RKO (cell line): ENCODE results near the gene EIF4E3.
A peak's percentile ranks its signal among the peaks of the same experiment; 100 is the strongest.

Source experiments
- DNase-seq: peaks from one replicate; pipeline ENCODE4 v3.0.0-alpha.2; 2016; ENCODE audit warnings: low spot score

The EIF4E3 gene

DNA sequence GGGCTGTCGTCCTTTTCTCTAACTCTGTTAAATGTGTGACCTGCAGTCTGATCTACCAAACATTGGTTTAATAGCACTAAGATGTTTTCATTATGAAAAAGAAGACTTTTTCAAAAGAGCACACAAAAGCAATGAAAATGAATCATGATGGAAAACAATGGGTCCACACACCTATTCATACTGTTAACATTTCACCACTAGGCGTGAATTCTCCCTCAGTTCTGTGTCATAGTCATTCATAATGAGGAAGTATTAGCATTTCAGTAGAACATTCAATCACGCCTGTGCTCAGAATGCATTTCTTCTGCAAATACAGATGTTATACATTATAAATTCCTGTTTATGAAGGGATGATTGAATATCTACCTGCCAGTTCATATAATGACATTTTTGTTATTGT, 35.9 kb downstream of the EIF4E3 start:
- DNase-seq: no peak

DNA sequence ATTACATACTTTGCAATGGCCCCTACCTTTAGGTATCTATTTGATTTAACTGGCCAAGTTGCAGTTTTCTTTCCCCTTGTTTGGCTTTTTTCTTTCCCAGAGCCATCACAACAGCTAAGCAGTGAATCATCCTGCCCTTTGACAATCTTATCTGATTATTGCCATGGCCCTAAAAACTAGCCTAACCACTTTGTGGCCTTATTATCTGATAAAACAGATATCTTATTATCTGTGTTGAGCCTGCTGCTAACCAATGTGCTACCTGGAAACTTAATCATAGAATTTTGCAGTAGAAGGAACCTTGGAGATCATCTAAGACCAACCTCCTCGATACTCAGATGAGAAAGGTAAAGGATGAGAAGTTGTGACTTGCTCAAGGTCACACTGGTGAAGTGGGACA, 37.1 kb downstream of the EIF4E3 start:
- DNase-seq: no peak

DNA sequence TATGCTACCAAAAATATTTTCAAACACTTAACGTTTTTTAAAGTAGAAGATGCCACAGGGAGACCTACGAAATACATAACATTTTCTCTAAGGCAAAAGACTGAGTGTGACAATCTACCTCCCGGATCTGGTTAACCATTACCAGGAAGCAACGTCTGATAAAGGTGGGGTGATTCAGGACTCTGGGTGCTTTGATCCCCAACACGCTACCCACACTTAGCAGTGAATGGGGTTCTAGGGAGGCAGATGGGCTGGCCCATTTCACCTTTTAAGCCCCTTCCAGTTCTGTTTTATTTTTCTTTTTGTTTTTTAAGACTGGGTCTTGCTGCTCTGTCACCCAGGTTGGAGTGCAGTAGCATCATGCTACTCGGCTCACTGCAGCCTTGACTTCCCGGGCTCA, 39.5 kb downstream of the EIF4E3 start:
- no peak for DNase-seq

DNA sequence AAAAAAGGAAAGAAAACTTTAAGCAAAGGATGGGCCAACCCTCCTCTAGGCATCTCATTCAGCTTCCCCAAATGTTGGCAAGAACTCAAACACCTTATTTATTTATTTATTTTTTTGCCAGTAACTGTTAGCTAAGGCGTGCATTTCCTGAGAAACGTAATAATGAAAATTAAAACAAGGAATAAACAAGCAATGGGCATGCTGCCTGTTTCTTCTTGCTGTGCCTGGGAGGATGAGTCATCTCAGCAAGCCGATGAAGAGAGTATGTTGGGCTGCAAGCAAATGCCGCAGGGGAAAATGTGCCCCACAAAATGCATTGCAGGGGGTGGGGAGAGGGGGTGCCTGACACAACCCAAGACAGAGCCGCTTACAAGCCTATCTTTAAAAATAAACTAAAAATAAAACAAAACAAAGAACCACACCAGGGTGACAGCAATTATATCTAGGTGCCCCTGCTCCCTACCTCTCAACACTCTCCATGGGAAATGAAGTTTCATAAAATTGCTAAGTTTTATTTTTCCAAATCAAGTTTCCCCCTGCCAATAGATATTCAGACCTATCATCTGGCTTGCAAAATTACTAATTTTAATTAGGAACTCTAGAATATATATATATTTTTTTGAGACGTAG, 40.3 kb downstream of the EIF4E3 start:
- DNase-seq: no peak

DNA sequence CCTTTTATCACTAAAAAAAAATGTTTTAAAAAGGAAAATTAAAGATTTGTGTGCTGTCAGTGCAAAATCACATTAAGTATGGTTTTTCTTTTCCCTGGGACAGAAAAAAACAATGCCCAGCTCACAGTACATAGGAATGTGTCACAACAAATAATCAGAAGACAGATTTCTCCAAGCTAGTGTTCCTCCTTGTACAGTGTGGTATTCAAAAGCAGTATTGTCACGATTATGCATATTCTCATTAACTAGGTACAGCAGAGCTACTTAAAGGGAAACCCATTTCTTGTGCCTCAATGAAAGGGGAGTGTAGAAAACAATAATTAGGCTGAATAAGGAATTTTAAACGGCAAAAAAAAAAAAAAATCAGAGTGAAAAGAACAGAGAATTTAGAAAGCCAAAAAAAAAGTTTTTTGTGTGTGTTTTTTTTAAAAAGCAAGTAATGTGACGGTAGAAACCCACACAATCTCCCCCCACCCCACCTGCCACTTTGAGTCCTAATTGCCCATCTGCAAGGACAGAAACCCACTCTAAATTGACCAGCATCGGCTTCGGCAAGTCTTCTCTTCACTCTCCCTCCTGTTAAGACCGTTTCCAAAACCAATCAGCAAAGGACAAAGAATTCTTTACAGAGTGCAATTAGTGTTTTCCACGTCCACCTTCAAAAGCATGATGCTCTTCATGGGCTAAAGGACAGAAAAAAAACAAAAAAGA, 41.0 kb downstream of the EIF4E3 start:
- DNase-seq: no peak

DNA sequence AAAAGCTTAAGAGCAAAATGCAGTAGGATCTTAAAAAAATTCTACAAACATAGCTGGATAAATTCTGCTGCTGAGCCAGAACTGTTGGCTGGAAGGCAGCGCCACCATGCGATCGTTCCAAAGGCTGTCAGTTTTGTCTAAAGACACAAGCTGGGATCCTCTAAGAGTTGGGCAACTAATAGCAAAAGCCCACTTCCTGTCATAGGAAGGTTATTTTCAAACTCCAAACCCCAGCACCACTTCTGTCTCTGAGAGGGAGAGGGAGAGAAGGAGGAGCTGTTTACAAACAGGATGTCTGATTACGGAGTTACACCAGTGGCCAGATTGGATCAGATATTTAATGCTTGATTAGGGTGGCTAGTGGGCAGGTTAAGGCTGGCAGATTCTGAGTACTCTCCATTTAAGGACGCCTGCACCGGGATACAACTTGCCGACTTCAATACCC, 44.0 kb downstream of the EIF4E3 start:
- no peak for DNase-seq

DNA sequence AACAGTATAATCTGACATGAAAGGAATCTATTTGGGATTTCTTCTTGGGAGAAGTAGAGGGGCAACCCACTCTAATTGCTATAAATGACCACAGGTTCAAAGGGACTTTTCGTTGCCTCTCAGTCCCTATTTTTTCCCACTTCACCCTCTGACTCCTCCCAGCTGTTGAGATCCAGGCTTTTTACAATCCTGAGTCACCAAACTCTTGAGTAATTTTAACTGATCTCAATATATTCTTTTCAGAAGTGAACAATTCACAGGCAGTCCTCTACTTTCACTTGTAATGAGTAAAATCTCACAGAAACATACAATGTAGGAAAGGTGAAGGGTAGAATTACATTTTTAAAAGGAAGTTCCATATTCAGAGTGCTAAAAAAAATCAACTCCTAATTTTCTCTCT, 44.6 kb downstream of the EIF4E3 start:
- no peak for DNase-seq

DNA sequence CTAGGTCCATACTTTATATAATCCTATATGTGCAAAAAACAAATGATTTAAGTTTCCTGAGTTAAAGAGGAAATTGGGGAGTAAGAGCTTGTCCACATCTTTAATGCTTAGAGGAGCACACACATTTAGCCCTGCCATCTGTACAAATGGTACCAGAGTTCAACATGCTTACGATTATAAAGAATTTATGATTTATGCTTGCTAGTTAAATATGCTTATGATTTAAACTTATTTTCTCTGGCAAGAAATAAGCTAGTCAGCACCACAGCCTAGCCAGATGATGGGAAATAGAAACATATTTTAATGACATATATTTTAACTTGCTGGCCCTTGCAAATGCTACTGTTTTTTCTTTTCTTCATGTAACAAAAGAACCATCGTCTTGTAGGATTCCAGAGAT, 48.3 kb downstream of the EIF4E3 start:
- DNase-seq: no peak

DNA sequence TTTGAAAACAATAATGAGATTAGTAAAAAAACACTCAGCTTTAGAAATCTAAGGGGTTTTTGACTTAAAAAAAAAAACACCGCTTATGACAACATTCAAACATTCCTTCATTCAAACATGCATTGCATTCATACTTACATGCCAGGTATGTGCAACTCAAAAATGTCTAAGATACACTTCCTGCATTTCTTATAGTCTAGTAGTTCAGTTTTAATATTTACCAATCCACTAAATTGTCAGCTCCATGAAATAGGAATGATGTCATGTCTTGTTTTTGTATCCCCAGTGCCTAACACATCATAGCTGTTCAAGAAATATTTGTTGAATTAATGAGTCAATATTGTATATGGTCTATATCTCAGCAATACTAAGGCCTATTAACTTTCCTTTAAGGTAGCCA, 51.7 kb downstream of the EIF4E3 start:
- no peak for DNase-seq

DNA sequence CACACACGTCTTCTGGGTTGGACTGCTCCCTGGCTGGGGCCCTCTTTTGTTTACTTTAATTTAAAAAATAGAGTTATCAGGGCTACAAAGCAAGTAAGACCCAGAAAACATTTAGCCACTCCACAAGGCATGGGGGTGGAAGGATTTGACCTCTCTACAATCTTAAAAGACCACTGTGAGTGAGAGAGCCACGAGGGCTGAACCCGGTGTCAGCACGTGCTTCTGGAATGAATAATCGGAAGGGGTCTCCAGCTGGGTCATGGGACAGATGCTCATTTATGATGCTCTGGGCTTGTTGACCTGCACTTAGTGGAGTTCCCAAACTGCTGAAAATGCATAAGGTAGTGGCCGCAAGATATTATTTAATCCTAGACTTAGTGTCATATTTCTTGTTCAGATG, 52.4 kb downstream of the EIF4E3 start:
- DNase-seq: no peak

DNA sequence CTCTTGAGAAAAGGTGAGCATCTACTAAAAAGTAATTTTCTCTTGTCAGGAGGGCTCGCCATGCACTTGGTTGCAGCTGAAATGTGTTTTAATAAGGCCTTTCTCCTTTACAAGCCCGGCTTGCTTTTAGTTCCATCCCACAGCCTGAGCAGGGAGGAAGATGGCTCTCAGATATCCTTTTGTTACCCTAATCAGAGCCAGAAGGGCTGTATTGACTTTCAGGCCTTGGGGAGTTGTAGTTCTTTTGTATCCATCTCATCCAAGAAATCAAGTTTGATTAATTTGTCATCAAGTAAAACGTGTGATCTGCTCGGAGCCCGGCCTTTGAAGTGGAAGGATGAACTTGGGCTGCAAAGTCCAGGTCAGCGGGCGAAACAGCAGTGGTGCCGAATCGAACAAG, 52.9 kb downstream of the EIF4E3 start:
- no peak for DNase-seq

DNA sequence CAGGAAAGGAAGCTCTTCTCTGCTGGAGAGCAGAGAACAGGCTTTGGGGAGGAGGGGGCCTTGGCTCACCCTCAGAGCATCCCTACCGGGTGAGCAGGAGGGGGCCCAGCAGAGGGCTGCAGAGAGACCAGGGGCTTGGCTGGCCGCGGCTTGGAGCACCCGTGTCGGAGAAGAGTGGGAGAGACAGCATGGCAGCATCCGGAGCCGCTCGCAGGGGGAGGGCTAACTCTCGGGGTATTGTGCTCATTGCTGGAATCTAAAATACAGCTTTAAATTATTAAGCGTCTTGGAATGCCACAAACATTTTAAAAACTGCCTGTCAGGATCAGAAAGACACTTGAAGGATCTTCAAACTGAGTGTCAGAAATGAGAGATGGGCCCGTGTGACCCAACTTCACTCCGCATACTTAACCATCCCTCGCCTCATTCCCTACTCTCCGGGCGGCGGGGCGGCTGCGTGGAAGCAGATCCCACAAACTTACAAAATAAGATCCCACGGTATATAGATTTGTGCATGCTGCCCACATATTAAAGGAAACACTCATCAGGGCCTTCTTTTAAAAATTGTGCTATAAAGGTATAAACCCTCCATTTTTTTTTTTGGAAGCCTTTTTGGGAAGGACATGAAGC, 53.9 kb downstream of the EIF4E3 start:
- DNase-seq: no peak

DNA sequence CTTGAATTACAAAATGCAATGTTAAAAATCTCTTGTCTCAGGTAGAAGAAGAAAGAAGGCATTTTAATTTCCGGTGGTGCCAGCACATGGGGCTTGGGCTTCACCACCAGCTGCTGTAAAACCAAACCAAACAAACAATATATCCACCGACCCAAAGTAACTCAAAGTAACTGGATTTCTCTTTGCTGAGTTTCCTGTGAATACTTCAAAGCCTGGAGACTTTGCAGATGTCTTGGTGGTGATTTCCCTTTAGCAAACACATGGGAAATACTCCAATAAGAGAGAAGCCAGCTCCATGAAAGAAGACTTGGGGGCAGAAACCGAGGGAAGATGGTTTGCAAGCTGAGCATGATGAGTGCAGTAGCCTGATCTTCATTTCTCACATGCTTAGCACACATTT, 62.6 kb downstream of the EIF4E3 start:
- DNase-seq: no peak

DNA sequence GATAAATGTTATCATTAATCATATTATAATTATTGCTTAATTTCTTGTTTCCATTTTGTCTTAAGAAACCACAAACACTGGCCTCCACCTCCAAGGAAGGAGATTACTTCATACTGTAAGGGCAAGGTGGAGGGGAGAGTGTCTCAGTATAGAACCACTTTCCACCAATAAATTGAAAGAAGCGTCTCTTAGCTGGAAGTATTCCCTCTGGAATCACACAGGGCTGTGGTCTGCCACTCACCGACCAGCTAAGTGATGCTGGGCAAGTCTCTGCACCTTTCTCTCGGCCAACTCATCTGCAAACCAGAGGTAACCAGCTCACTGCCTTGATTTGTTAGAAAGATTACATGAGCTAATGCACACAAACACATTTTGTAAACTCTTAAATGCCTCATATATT, 63.1 kb downstream of the EIF4E3 start:
- no peak for DNase-seq

DNA sequence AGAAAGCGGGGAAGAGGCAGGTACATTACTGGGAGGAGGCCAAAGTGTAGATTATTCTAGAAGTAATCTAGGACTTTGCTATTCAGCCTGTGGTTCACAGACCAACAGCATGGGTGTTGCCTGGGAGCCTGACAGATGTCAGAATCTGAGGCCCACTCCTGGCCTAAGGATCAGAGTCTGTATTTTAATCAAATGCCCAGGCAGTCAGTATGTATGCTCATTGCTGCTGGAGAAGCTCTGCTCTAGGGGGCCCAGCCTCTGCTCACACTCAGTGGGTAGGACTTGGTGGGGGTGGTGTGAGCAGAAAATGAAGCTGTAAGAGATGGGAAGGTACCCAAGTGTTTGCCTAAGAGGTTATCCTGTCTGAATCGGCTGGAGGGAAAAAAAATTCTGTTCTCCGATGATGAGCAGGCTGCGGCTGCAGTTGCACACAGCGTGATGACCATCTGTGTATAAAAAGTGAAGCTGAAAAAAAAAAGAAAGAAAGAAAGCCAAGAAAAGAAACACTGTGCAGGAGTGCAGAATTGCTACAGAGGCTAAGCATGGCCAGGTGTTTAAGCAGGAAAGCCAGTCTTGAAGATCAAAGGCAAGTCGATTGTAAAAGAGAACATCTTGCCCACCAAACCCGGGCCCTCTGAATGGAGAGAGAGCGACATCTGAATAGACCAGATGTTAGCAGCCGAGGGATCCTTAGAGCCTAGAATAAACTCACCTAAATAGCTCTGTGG, 65.2 kb downstream of the EIF4E3 start:
- DNase-seq: no peak

DNA sequence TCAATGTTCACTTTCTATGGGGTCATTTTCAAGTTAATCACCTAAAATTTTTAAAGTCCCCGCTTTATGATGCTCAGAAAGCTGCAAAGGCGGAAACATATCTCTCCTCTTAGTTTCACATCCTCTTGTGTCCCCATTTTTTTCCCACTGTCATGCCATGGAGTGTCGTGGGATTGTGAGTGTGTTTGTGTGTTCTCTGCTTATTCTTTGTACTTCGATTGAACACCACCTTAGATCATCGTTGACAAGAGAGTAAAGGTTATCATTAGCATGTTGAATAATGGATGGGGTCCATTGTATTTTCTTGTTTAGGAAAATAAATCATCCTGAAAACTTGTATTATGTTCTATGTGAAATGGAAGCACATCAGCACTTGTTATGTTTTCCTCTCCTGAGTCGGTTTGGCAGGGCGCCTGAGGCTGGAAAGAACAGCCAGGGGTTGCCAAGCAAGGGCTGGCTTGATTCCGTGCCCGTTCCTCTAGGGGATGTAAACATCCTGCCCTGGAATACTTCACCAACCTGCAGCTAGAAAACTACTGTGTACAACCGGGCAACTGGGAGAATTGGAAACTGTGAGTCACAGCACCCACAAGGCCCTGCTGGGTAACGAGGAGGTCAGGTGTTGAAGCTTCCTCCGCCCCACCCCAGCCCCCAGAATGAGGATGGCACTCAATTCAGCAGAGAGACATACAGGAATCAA, 67.2 kb downstream of the EIF4E3 start:
- DNase-seq: peak; percentile 9

DNA sequence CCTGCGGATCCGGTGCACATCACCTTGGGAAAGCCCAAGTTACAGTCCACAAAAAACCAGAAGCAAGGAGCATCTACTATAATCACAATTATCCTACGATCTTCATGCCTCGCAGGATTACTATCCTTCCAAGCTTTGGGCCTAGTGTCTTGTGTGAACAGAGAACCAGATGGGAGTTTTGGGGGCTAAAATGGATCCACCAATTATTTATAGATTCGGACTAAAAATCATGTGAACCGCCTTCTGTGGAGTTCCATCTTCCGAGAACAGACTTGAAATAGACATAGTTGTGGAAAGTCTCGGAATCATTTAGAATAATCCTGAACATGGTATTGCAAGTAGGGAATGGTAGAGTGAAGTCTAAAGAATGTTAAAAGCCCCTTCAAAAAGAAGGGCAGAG, 70.1 kb downstream of the EIF4E3 start:
- no peak for DNase-seq

DNA sequence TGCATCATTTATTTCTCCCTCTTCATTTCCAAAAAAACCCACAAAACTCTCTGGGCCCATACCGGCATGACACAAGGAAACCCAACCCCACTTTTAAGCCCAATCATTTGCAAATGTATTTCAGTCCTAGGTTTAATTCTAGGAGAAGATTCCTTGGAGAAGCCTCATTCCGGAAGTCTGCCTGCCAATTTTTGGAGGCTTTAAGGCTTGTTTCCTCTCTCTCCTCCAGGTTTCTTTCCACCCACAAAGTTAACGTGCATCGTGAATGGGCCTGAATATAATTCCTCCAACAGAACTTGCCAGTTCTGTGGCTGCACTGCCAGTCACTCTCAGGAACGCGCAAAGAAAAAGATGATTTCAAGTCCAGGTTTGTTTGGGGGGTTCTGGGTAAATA, 71.8 kb downstream of the EIF4E3 start:
- DNase-seq: no peak

DNA sequence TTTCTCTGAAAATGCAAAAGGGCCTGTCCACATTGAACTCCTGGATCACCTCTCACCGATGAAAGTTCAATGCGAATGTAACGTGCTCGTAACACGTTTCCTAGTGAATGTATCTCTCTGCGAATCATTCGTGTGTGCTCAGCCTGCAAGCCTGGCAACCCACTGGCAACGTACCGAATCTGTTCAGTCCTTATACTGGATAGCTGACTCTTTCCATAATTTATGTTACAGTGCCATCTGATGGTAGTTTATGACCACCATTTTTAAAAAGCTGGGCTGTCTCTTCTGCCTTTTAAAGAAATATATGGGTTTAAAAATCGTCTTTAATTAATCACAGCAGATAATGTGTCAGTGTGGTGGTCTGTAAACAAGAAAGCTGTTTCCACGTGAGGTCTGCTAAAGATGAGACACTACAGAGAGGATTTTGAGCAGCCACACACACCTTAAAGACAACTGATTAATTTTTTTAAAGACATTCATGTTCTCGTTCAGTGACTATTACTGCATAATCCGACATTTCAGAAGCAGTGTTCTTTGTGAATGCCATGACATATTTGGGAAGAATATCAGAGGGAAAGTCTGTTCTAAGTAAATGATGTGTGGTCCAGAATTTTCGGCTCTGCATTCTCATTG, 72.3 kb downstream of the EIF4E3 start:
- DNase-seq: peak; percentile 57

DNA sequence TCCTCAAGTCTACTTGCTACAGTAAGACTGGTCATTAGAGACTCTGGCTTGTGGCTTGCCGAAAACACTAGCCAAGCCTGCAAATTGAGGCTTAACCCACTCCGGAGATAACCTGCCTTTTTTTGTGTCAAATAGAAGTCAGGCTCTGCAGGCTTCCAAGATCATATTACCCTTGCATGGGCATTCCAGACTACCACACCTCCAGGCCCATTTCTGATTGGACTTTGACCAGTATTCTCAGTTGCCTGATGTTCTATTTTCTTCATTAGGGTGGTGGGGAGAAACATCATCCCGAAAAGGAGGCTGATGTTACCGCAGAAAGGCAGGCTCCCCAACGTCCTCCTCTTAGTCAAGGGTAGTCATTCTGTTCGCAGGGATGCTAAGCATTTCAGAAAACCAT, 73.6 kb downstream of the EIF4E3 start:
- no peak for DNase-seq

DNA sequence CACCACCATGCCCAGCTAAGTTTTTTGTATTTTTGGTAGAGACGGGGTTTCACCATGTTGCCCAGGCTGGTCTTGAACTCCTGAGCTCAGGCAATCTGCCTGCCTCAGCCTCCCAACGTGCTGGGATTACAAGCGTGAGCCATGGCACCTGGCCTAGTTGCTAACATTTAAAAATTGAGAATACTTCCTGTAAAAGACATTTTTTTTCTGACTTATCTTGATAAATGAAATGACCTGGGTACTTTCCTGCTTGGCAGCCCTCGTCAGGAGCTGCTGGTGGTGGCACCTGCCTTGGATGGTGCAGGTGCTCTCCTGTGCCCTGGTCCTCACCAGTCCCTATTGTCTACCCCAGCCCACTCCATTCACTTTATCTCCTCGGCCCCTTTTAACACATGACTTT, 74.8 kb downstream of the EIF4E3 start:
- no peak for DNase-seq

DNA sequence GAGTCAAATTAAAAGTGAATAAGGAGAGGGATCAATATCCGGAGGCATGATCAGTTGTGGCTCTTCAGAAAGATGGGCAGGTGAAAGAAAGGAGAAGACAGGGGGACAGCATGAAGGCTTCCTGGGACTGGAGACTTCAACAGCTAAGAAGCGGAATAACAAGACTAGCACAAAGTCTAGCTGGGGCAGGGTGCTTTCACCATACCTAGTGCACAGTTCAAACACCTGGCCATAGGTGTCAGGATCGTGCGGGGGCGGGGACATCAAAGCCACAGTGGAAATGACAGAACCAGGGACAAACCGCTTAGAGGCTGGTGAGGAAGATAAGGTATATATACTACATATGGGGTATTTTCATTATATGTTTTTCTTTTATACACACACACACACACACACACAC, 75.4 kb downstream of the EIF4E3 start:
- DNase-seq: no peak
